Gastrocnemius medialis (tissue), 4 donors: ENCODE data around the gene EXOC3L2.

ENCODE experiments used
- POLR2A ChIP-seq, 2 donors: fragments of 450-650 bp; IDR thresholded peaks; one replicate each; pipeline ENCODE4 v1.6.1; 2017; ENCODE audit warnings: antibody characterized with exemption in 2 of 2, mild to moderate bottlenecking in 2 of 2, moderate library complexity in 2 of 2
- TF ChIP-seq, protein P1 (sequence below), 5 experiments: fragments of 450-650 bp in 3 of 5; fragments of 200-600 bp in 2 of 5; sonication (generic) in 2 of 5; IDR thresholded peaks in 4 of 5; conservative IDR thresholded peaks in 1 of 5; 1 replicate in 4 of 5; 2 replicates in 1 of 5; pipeline ENCODE4 v1.5.1; 2016 to 2019; ENCODE audit warnings: antibody characterized with exemption in 5 of 5, mild to moderate bottlenecking in 3 of 5, moderate library complexity in 3 of 5

GRCh38 chr19:45262570-45262969 is 17.4 kb upstream of the EXOC3L2 start:
- TF ChIP-seq, protein P1, sequence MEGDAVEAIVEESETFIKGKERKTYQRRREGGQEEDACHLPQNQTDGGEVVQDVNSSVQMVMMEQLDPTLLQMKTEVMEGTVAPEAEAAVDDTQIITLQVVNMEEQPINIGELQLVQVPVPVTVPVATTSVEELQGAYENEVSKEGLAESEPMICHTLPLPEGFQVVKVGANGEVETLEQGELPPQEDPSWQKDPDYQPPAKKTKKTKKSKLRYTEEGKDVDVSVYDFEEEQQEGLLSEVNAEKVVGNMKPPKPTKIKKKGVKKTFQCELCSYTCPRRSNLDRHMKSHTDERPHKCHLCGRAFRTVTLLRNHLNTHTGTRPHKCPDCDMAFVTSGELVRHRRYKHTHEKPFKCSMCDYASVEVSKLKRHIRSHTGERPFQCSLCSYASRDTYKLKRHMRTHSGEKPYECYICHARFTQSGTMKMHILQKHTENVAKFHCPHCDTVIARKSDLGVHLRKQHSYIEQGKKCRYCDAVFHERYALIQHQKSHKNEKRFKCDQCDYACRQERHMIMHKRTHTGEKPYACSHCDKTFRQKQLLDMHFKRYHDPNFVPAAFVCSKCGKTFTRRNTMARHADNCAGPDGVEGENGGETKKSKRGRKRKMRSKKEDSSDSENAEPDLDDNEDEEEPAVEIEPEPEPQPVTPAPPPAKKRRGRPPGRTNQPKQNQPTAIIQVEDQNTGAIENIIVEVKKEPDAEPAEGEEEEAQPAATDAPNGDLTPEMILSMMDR (IDR thresholded peaks at IDR 0.05 in 4 of 5, conservative IDR thresholded peaks at IDR 0.05 in 1 of 5) = no peak
- no peak for TF ChIP-seq POLR2A (IDR thresholded peaks at IDR 0.05)
